Loucy (cell line): ENCODE data around the gene LRRC34.

ENCODE experiments used
- H2AFZ ChIP-seq: fragments of 200-600 bp; sonication (generic); 2 replicates; pipeline ENCODE4 v1.6.0; 2016; ENCODE audit warnings: antibody characterized with exemption, mild to moderate bottlenecking, low read length, moderate library complexity
- H3F3A ChIP-seq: fragments of 200-600 bp; 2 replicates; pipeline ENCODE4 v1.6.0; 2016; ENCODE audit warnings: antibody characterized with exemption, low read depth, mild to moderate bottlenecking
- H3K27me3 ChIP-seq: fragments of 200-600 bp; sonication (generic); 2 replicates; pipeline ENCODE4 v1.6.1; 2014; ENCODE audit warnings: low read length, mild to moderate bottlenecking; ENCODE audit not compliant: insufficient read depth, poor library complexity, severe bottlenecking
- H3K36me3 ChIP-seq: fragments of 200-600 bp; sonication (generic); 2 replicates; pipeline ENCODE4 v1.6.1; 2016; ENCODE audit warnings: low read length; ENCODE audit not compliant: insufficient read depth
- H3K4me1 ChIP-seq: fragments of 200-600 bp; sonication (generic); 2 replicates; pipeline ENCODE4 v1.5.1; 2014; ENCODE audit warnings: low read length, mild to moderate bottlenecking; ENCODE audit not compliant: insufficient read depth, poor library complexity, severe bottlenecking
- H3K4me2 ChIP-seq: fragments of 200-600 bp; sonication (generic); 2 replicates; pipeline ENCODE4 v1.6.0; 2014; ENCODE audit warnings: antibody characterized with exemption, low read length, low read depth, mild to moderate bottlenecking; ENCODE audit not compliant: poor library complexity, severe bottlenecking
- H3K4me3 ChIP-seq: fragments of 200-600 bp; sonication (generic); 2 replicates; pipeline ENCODE4 v1.5.1; 2014; ENCODE audit warnings: low read length, mild to moderate bottlenecking, mixed read lengths; ENCODE audit not compliant: poor library complexity, severe bottlenecking
- H3K79me2 ChIP-seq: fragments of 200-600 bp; sonication (generic); 2 replicates; pipeline ENCODE4 v1.6.1; 2014; ENCODE audit warnings: low read length; ENCODE audit not compliant: insufficient read depth
- H3K9ac ChIP-seq: fragments of 200-600 bp; sonication (generic); 2 replicates; pipeline ENCODE4 v1.6.0; 2014; ENCODE audit warnings: mild to moderate bottlenecking, low read depth, low read length, moderate library complexity; ENCODE audit not compliant: poor library complexity, severe bottlenecking
- H3K9me2 ChIP-seq: fragments of 200-600 bp; sonication (generic); replicated peaks from 2 replicates; pipeline ENCODE4 v1.6.1; 2016; ENCODE audit warnings: low read depth, low read length, mixed read lengths
- H3K9me3 ChIP-seq: fragments of 200-600 bp; sonication (generic); 2 replicates; pipeline ENCODE4 v1.6.1; 2014; ENCODE audit warnings: mild to moderate bottlenecking, antibody characterized with exemption, low read length, low read depth; ENCODE audit not compliant: insufficient read depth
- H4K20me1 ChIP-seq: fragments of 200-600 bp; sonication (generic); 2 replicates; pipeline ENCODE4 v1.6.0; 2014; ENCODE audit warnings: antibody characterized with exemption, low read length, mild to moderate bottlenecking; ENCODE audit not compliant: insufficient read depth, poor library complexity, severe bottlenecking
- CTCF ChIP-seq: fragments of 200-600 bp; sonication (generic); conservative IDR thresholded peaks from 2 replicates; pipeline ENCODE4 v1.5.1; 2014; ENCODE audit warnings: mild to moderate bottlenecking, antibody characterized with exemption, low read length
- EZH2phosphoT487 ChIP-seq: fragments of 200-600 bp; IDR thresholded peaks from 2 replicates; pipeline ENCODE4 v1.6.1; 2018; ENCODE audit warnings: antibody characterized with exemption, mild to moderate bottlenecking, moderate library complexity, borderline replicate concordance

LRRC34 gene

GRCh38 chr3:169790687-169791429 is 21.8 kb downstream of the LRRC34 start:
- no peak overlapping the region for H3K4me3 ChIP-seq
- no peaks in the 10 kb centered on the region for H4K20me1 ChIP-seq
- H3K79me2 ChIP-seq, result no peaks in the 10 kb centered on the region
- no peak overlapping the region for H2AFZ ChIP-seq
- no peaks in the 10 kb centered on the region for H3K9me2 ChIP-seq
- peaks cover 15% of the 10 kb centered on the region; the same call in 1 of the 2 replicates for H3K36me3 ChIP-seq
- no peaks in the 10 kb centered on the region for H3K4me1 ChIP-seq
- no peaks in the 10 kb centered on the region for H3F3A ChIP-seq
- H3K4me2 ChIP-seq, result no peak overlapping the region
- TF ChIP-seq CTCF, result no peak
- TF ChIP-seq EZH2phosphoT487, result no peak
- no peaks in the 10 kb centered on the region for H3K9me3 ChIP-seq
- no peaks in the 10 kb centered on the region for H3K27me3 ChIP-seq
- H3K9ac ChIP-seq, result no peak overlapping the region

- Histone ChIP-seq H3K4me2 (no peak overlapping the region), H2AFZ (no peak overlapping the region), H4K20me1 (no peaks in the 10 kb centered on the region), H3K9me2 (no peaks in the 10 kb centered on the region), H3K27me3 (no peaks in the 10 kb centered on the region), H3K9me3 (no peaks in the 10 kb centered on the region), H3K4me1 (no peaks in the 10 kb centered on the region), H3F3A (no peaks in the 10 kb centered on the region), H3K36me3 (peaks cover 18% of the 10 kb centered on the region; the same call in 1 of the 2 replicates), H3K4me3 (no peak overlapping the region), H3K9ac (no peak overlapping the region), H3K79me2 (no peaks in the 10 kb centered on the region)
- no peak for TF ChIP-seq EZH2phosphoT487
- TF ChIP-seq CTCF, result no peak
Observed at GRCh38 chr3:169790219-169790618, 22.5 kb downstream of the LRRC34 start.

GRCh38 chr3:169787791-169788190 is 24.9 kb downstream of the LRRC34 start:
- TF ChIP-seq EZH2phosphoT487 (no peak), CTCF (no peak)
- Histone ChIP-seq H3F3A (no peaks in the 10 kb centered on the region), H3K36me3 (peaks cover 31% of the 10 kb centered on the region), H3K9me2 (no peaks in the 10 kb centered on the region), H3K4me3 (no peak overlapping the region), H3K9ac (no peak overlapping the region), H3K4me2 (no peak overlapping the region), H4K20me1 (peaks cover 3% of the 10 kb centered on the region), H3K4me1 (no peaks in the 10 kb centered on the region), H2AFZ (no peak overlapping the region), H3K9me3 (no peaks in the 10 kb centered on the region), H3K79me2 (no peaks in the 10 kb centered on the region), H3K27me3 (no peaks in the 10 kb centered on the region)
